HG03565 (cell line): ENCODE data around the gene DEGS2.
A peak's percentile ranks its signal among the peaks of the same experiment; 100 is the strongest.

Experiments used
- ATAC-seq: cut with Tn5 transposase; IDR thresholded peaks from one replicate; pipeline ENCODE4 v1.9.1; 2021; ENCODE audit warnings: mild to moderate bottlenecking, moderate library complexity; ENCODE audit not compliant: unreplicated experiment

Gene DEGS2

GRCh38 chr14:100149851-100150611, 9.4 kb downstream of the DEGS2 start:
- ATAC-seq, result no peak

GRCh38 chr14:100148837-100149731, 10.4 kb downstream of the DEGS2 start:
- ATAC-seq, result no peak

- ATAC-seq, result no peak
Measured at GRCh38 chr14:100147691-100148464, 11.6 kb downstream of the DEGS2 start.

- no peak for ATAC-seq
Measured at GRCh38 chr14:100147181-100147631, 12.2 kb downstream of the DEGS2 start.

GRCh38 chr14:100146531-100147091, 12.8 kb downstream of the DEGS2 start:
- no peak for ATAC-seq

- no peak for ATAC-seq
Measured at GRCh38 chr14:100145682-100146464, 13.6 kb downstream of the DEGS2 start.

- ATAC-seq, result no peak
Measured at GRCh38 chr14:100144996-100145646, 14.3 kb downstream of the DEGS2 start.

- no peak for ATAC-seq
Measured at GRCh38 chr14:100144645-100144995, 14.8 kb downstream of the DEGS2 start.

- ATAC-seq, result no peak
Measured at GRCh38 chr14:100143934-100144333, 15.5 kb downstream of the DEGS2 start.

- no peak for ATAC-seq
Measured at GRCh38 chr14:100143523-100143922, 15.9 kb downstream of the DEGS2 start.

- ATAC-seq, result no peak
Measured at GRCh38 chr14:100142073-100143040, 17.1 kb downstream of the DEGS2 start.

- no peak for ATAC-seq
Measured at GRCh38 chr14:100141098-100141497, 18.3 kb downstream of the DEGS2 start.

GRCh38 chr14:100140452-100141078, 18.9 kb downstream of the DEGS2 start:
- no peak for ATAC-seq

- no peak for ATAC-seq
Measured at GRCh38 chr14:100138955-100139354, 20.5 kb downstream of the DEGS2 start.

- ATAC-seq, result peak; percentile 61
Measured at GRCh38 chr14:100138082-100138787, 21.2 kb downstream of the DEGS2 start.

- ATAC-seq, result no peak
Measured at GRCh38 chr14:100137173-100137572, 22.3 kb downstream of the DEGS2 start.

GRCh38 chr14:100135784-100136183, 23.7 kb downstream of the DEGS2 start:
- no peak for ATAC-seq
